Measurements from ENCODE around the gene WDFY2. TPM values are rescaled to one million over a fixed set of nuclear protein-coding genes. Genes with fewer than 3 reads are reported as not detected.

WDFY2 gene
- total RNA-seq, 1 donor from 2014 or later = 16.2 TPM

GRCh38 chr13:51805313-51805712, 221.1 kb downstream of the WDFY2 start:
- no peaks in the 10 kb centered on the region for H3K36me3 ChIP-seq (ENCODE audit: insufficient read depth, low read length)
- no peak overlapping the region for H3K27ac ChIP-seq (ENCODE audit: low read depth, low read length)
- Mint-ChIP-seq H3K4me1 (ENCODE audit: low read depth, unreplicated experiment) (peaks cover 19% of the 10 kb centered on the region), H3K27ac (ENCODE audit: unreplicated experiment) (no peak overlapping the region), H3K36me3 (ENCODE audit: low read depth, unreplicated experiment) (no peaks in the 10 kb centered on the region), H3K27me3 (ENCODE audit: low read depth, unreplicated experiment) (peaks cover 2% of the 10 kb centered on the region), H3K9me3 (ENCODE audit: unreplicated experiment) (peaks cover 1% of the 10 kb centered on the region), H3K4me3 (ENCODE audit: unreplicated experiment) (peak overlapping the region; percentile 90)
- H3K9me3 ChIP-seq (ENCODE audit: insufficient read depth, low read depth, low read length) = no peaks in the 10 kb centered on the region
- peaks cover 29% of the 10 kb centered on the region for H3K4me1 ChIP-seq (ENCODE audit: insufficient read depth, low read length)
- no peaks in the 10 kb centered on the region for H3K27me3 ChIP-seq (ENCODE audit: insufficient read depth, low read length)
- DNase-seq (ENCODE audit: low read depth) (no peak), FAIRE-seq (no peak)
- no peak overlapping the region for H2AFZ ChIP-seq (ENCODE audit: low read depth, low read length)
- peak overlapping the region; percentile 87 for H3K4me2 ChIP-seq (ENCODE audit: low read length)
- TF ChIP-seq CTCF (IDR thresholded peaks at IDR 0.05; ENCODE audit: insufficient read depth, low read depth, low read length) (no peak), EZH2 (IDR thresholded peaks at IDR 0.05; ENCODE audit: insufficient read depth, low read length) (no peak)
- peak overlapping the region; percentile 73 for H3K4me3 ChIP-seq (ENCODE audit: insufficient read depth, low read depth, low read length)
- H3K9ac ChIP-seq (ENCODE audit: low read length) = no peak overlapping the region
- no peaks in the 10 kb centered on the region for H4K20me1 ChIP-seq (ENCODE audit: insufficient read depth, low read length)
- H3K79me2 ChIP-seq (ENCODE audit: insufficient read depth, low read length) = no peaks in the 10 kb centered on the region

- TF ChIP-seq CTCF (IDR thresholded peaks at IDR 0.05; ENCODE audit: insufficient read depth, low read depth, low read length) (no peak), EZH2 (IDR thresholded peaks at IDR 0.05; ENCODE audit: insufficient read depth, low read length) (no peak)
- peaks cover 1% of the 10 kb centered on the region for H3K9me3 Mint-ChIP-seq (ENCODE audit: unreplicated experiment)
- H3K4me2 ChIP-seq (ENCODE audit: low read length) = no peak overlapping the region
These were observed 221.7 kb downstream of the WDFY2 start for GRCh38 chr13:51805925-51806324.

GRCh38 chr13:51806566-51806965, 222.3 kb downstream of the WDFY2 start:
- no peaks in the 10 kb centered on the region for H4K20me1 ChIP-seq (ENCODE audit: insufficient read depth, low read length)
- H3K9ac ChIP-seq (ENCODE audit: low read length) = no peak overlapping the region
- Mint-ChIP-seq H3K27ac (ENCODE audit: unreplicated experiment) (no peak overlapping the region), H3K9me3 (ENCODE audit: unreplicated experiment) (peaks cover 1% of the 10 kb centered on the region), H3K4me1 (ENCODE audit: low read depth, unreplicated experiment) (peaks cover 21% of the 10 kb centered on the region), H3K27me3 (ENCODE audit: low read depth, unreplicated experiment) (no peaks in the 10 kb centered on the region), H3K36me3 (ENCODE audit: low read depth, unreplicated experiment) (no peaks in the 10 kb centered on the region), H3K4me3 (ENCODE audit: unreplicated experiment) (no peak overlapping the region)
- H3K4me3 ChIP-seq (ENCODE audit: insufficient read depth, low read depth, low read length) = no peak overlapping the region
- H3K79me2 ChIP-seq (ENCODE audit: insufficient read depth, low read length) = no peaks in the 10 kb centered on the region
- H3K27me3 ChIP-seq (ENCODE audit: insufficient read depth, low read length) = no peaks in the 10 kb centered on the region
- H3K36me3 ChIP-seq (ENCODE audit: insufficient read depth, low read length) = no peaks in the 10 kb centered on the region
- FAIRE-seq (no peak), DNase-seq (ENCODE audit: low read depth) (peak; percentile 33)
- H2AFZ ChIP-seq (ENCODE audit: low read depth, low read length) = no peak overlapping the region
- no peak overlapping the region for H3K4me2 ChIP-seq (ENCODE audit: low read length)
- no peak overlapping the region for H3K27ac ChIP-seq (ENCODE audit: low read depth, low read length)
- TF ChIP-seq EZH2 (IDR thresholded peaks at IDR 0.05; ENCODE audit: insufficient read depth, low read length) = no peak
- no peaks in the 10 kb centered on the region for H3K9me3 ChIP-seq (ENCODE audit: insufficient read depth, low read depth, low read length)
- H3K4me1 ChIP-seq (ENCODE audit: insufficient read depth, low read length) = peaks cover 27% of the 10 kb centered on the region

More at GRCh38 chr13:51805925-51806324, 221.7 kb downstream of the WDFY2 start:
- Histone ChIP-seq H3K27ac (ENCODE audit: low read depth, low read length) (no peak overlapping the region), H3K4me3 (ENCODE audit: insufficient read depth, low read depth, low read length) (no peak overlapping the region), H3K79me2 (ENCODE audit: insufficient read depth, low read length) (no peaks in the 10 kb centered on the region), H3K9ac (ENCODE audit: low read length) (no peak overlapping the region), H2AFZ (ENCODE audit: low read depth, low read length) (no peak overlapping the region), H3K9me3 (ENCODE audit: insufficient read depth, low read depth, low read length) (no peaks in the 10 kb centered on the region), H3K27me3 (ENCODE audit: insufficient read depth, low read length) (no peaks in the 10 kb centered on the region), H3K4me1 (ENCODE audit: insufficient read depth, low read length) (peaks cover 29% of the 10 kb centered on the region), H3K36me3 (ENCODE audit: insufficient read depth, low read length) (no peaks in the 10 kb centered on the region), H4K20me1 (ENCODE audit: insufficient read depth, low read length) (no peaks in the 10 kb centered on the region)
- DNase-seq (ENCODE audit: low read depth) (no peak), FAIRE-seq (no peak)
- H3K4me3 Mint-ChIP-seq (ENCODE audit: unreplicated experiment) = no peak overlapping the region
- no peaks in the 10 kb centered on the region for H3K36me3 Mint-ChIP-seq (ENCODE audit: low read depth, unreplicated experiment)
- no peaks in the 10 kb centered on the region for H3K27me3 Mint-ChIP-seq (ENCODE audit: low read depth, unreplicated experiment)
- H3K27ac Mint-ChIP-seq (ENCODE audit: unreplicated experiment) = no peak overlapping the region
- H3K4me1 Mint-ChIP-seq (ENCODE audit: low read depth, unreplicated experiment) = peaks cover 19% of the 10 kb centered on the region
